ENCODE data around the gene SORCS2. TPM values are rescaled to one million over a fixed set of nuclear protein-coding genes. Genes with fewer than 3 reads are reported as not detected.

Gene SORCS2
- total RNA-seq, 2 experiments from 2014 or later, result 0.03 TPM; not detected in 1

DNA sequence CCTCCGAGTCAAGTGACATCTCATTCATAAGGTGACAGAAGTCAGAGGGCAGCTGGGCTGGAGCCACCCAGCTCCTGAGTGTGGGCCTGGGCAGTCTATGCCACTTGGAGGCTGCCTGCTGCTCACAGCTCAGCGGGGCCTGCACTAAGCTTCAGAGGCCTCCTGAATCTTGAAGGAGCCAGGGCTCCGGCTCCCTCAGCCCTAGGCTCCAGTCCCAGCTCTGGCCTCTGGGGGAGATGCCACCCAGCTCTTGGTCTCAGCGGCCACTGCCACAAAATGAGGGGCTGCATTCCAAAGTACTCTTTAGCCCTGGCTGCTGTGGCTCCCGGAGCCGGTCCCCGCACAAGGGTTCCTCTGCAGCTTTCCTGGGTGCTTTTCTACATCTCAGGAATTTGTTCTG is 275.1 kb downstream of the SORCS2 start:
- H3K9me2 ChIP-seq (ENCODE audit: insufficient read depth, low read length), result no peaks in the 10 kb centered on the region
- no peaks in the 10 kb centered on the region for H3K79me2 ChIP-seq (ENCODE audit: insufficient read depth, low read depth, low read length)
- intact Hi-C loops (cut with micrococcal nuclease; ENCODE audit: unreplicated experiment), result no loop called here
- ChIA-PET CTCF (ENCODE audit: unreplicated experiment) (interaction anchor here (0.5 to 0.8 kb wide), 2 partner anchors 8 to 14 kb away, joined by 4 to 6 read pairs; no protein-coding TSS in a partner anchor), POLR2A (no interaction called here)
- no peaks in the 10 kb centered on the region for H3K36me3 ChIP-seq (ENCODE audit: insufficient read depth, low read length)
- TF ChIP-seq EZH2phosphoT487 (IDR thresholded peaks at IDR 0.05; ENCODE audit: borderline replicate concordance, low read depth, low read length), result no peak
- TF ChIP-seq CTCF (conservative IDR thresholded peaks at IDR 0.05; ENCODE audit: low read length), result no peak
- no peak for DNase-seq (ENCODE audit: low spot score)
- H3K27ac ChIP-seq (ENCODE audit: low read depth, low read length, poor library complexity, severe bottlenecking), result no peak overlapping the region
- no TSS peak for BruUV-seq (replicated peaks)
- no peaks in the 10 kb centered on the region for H3K4me1 ChIP-seq (ENCODE audit: insufficient read depth, low read length, poor library complexity, severe bottlenecking)
- no peaks in the 10 kb centered on the region for H3K9me3 ChIP-seq (ENCODE audit: low read length)
- no peaks in the 10 kb centered on the region for H4K20me1 ChIP-seq (ENCODE audit: insufficient read depth, low read length)
- H2AFZ ChIP-seq (ENCODE audit: low read length), result no peak overlapping the region
- no peak overlapping the region for H3K4me2 ChIP-seq (ENCODE audit: low read length)
- no peak overlapping the region for H3K4me3 ChIP-seq (ENCODE audit: low read depth, low read length, poor library complexity, severe bottlenecking)

DNA sequence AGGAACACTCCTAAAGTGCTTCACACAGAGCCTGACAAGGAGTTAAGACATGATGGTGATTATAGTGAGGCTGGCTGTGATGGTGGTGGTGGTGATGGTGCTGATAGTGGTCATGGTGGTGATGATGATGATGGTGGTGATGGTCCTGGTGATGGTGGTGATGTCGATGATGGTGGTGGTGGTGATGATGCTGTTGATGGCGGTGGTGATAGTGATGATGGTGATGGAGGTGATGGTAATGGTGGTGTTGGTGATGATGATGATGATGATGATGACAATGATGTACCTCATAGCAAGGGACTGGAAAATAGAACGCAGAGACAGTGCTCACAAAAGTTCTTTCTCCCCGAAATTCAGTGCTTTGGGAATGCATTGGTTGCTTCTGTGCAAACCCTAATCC is 276.7 kb downstream of the SORCS2 start:
- no peak overlapping the region for H3K27ac ChIP-seq (ENCODE audit: low read depth, low read length, poor library complexity, severe bottlenecking)
- H3K9me3 ChIP-seq (ENCODE audit: low read length), result no peaks in the 10 kb centered on the region
- TF ChIP-seq CTCF (conservative IDR thresholded peaks at IDR 0.05; ENCODE audit: low read length) (no peak), EZH2phosphoT487 (IDR thresholded peaks at IDR 0.05; ENCODE audit: borderline replicate concordance, low read depth, low read length) (no peak)
- H2AFZ ChIP-seq (ENCODE audit: low read length), result no peak overlapping the region
- BruUV-seq (replicated peaks), result no TSS peak
- H3K4me1 ChIP-seq (ENCODE audit: insufficient read depth, low read length, poor library complexity, severe bottlenecking), result no peaks in the 10 kb centered on the region
- H3K79me2 ChIP-seq (ENCODE audit: insufficient read depth, low read depth, low read length), result no peaks in the 10 kb centered on the region
- ChIA-PET CTCF (ENCODE audit: unreplicated experiment) (no interaction called here), POLR2A (no interaction called here)
- intact Hi-C loops (cut with micrococcal nuclease; ENCODE audit: unreplicated experiment), result no loop called here
- no peak overlapping the region for H3K4me2 ChIP-seq (ENCODE audit: low read length)
- H4K20me1 ChIP-seq (ENCODE audit: insufficient read depth, low read length), result no peaks in the 10 kb centered on the region
- DNase-seq (ENCODE audit: low spot score), result no peak
- no peaks in the 10 kb centered on the region for H3K9me2 ChIP-seq (ENCODE audit: insufficient read depth, low read length)
- H3K36me3 ChIP-seq (ENCODE audit: insufficient read depth, low read length), result no peaks in the 10 kb centered on the region
- no peak overlapping the region for H3K4me3 ChIP-seq (ENCODE audit: low read depth, low read length, poor library complexity, severe bottlenecking)

DNA sequence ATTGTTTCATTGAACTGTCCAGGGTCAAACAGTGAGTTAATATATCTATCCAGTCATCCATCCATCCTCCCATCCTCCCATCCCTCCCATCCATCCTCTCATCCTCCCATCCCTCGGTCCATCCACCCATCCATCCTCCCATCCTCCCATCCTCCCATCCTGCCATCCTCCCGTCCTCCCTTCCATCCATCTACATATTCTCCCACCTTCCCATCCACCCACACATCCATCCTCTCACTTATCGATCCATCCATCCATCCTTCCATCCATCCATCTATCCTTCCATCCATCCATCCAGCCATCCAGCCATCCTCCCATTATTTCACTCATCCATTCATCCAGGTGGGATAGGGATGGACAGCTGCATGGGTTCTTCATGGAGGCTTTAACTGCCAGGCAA is 277.8 kb downstream of the SORCS2 start:
- BruUV-seq (replicated peaks), result no TSS peak
- Histone ChIP-seq H3K4me2 (ENCODE audit: low read length) (no peak overlapping the region), H3K9me3 (ENCODE audit: low read length) (no peaks in the 10 kb centered on the region), H4K20me1 (ENCODE audit: insufficient read depth, low read length) (no peaks in the 10 kb centered on the region), H3K36me3 (ENCODE audit: insufficient read depth, low read length) (no peaks in the 10 kb centered on the region), H3K9me2 (ENCODE audit: insufficient read depth, low read length) (no peaks in the 10 kb centered on the region), H3K4me1 (ENCODE audit: insufficient read depth, low read length, poor library complexity, severe bottlenecking) (no peaks in the 10 kb centered on the region), H3K27ac (ENCODE audit: low read depth, low read length, poor library complexity, severe bottlenecking) (no peak overlapping the region), H3K4me3 (ENCODE audit: low read depth, low read length, poor library complexity, severe bottlenecking) (no peak overlapping the region), H3K79me2 (ENCODE audit: insufficient read depth, low read depth, low read length) (no peaks in the 10 kb centered on the region), H2AFZ (ENCODE audit: low read length) (no peak overlapping the region)
- DNase-seq (ENCODE audit: low spot score), result no peak
- ChIA-PET POLR2A (no interaction called here), CTCF (ENCODE audit: unreplicated experiment) (no interaction called here)
- intact Hi-C loops (cut with micrococcal nuclease; ENCODE audit: unreplicated experiment), result no loop called here
- TF ChIP-seq EZH2phosphoT487 (IDR thresholded peaks at IDR 0.05; ENCODE audit: borderline replicate concordance, low read depth, low read length) (no peak), CTCF (conservative IDR thresholded peaks at IDR 0.05; ENCODE audit: low read length) (no peak)

Data from OCI-LY7 (cell line).